H1 (cell line): ENCODE results near the gene ZNF860. TPM values are rescaled to one million over a fixed set of nuclear protein-coding genes. Genes with fewer than 3 reads are reported as not detected.

ENCODE experiments used
- CTCF ChIA-PET: fragments of 300-600 bp; sonication (Branson Sonifier 250); formaldehyde crosslinking; loops from one replicate; lab custom pipeline; 2021; ENCODE audit not compliant: partially characterized antibody; lab: Charles Lee
- POLR2A ChIA-PET: fragments of 300-600 bp; sonication (Branson Sonifier 250); formaldehyde crosslinking; loops from one replicate; lab custom pipeline; 2021; ENCODE audit warnings: inconsistent platforms; ENCODE audit not compliant: partially characterized antibody; lab: Charles Lee
- DNase-seq, 2 experiments: peaks; one replicate each; pipeline versions ENCODE4 v3.0.0 to v3.0.0-alpha.2; 2010 to 2022; ENCODE audit warnings: low spot score in 2 of 2, low read depth in 1 of 2, mixed read lengths in 1 of 2
- FAIRE-seq: peaks from 2 replicates; lab custom pipeline; 2011; peaks lifted over from hg19 to GRCh38; lab: Jason Lieb, UNC
- H2AFZ ChIP-seq: 2 replicates; pipeline ENCODE4 v1.8.1; 2012; ENCODE audit warnings: low read length, inconsistent platforms
- H2AK5ac ChIP-seq: 2 replicates; pipeline ENCODE4 v1.6.1; 2013; ENCODE audit warnings: low read depth, low read length
- H2BK120ac ChIP-seq: replicated peaks from 2 replicates; pipeline ENCODE3; 2013; ENCODE audit warnings: low read depth, low read length, inconsistent platforms
- H2BK12ac ChIP-seq: 2 replicates; pipeline ENCODE4 v1.6.1; 2013; ENCODE audit warnings: low read depth, low read length
- H2BK15ac ChIP-seq: 2 replicates; pipeline ENCODE4 v1.6.1; 2013; ENCODE audit warnings: low read length
- H2BK20ac ChIP-seq: 2 replicates; pipeline ENCODE4 v1.6.1; 2013; ENCODE audit warnings: low read length
- H2BK5ac ChIP-seq: 2 replicates; pipeline ENCODE4 v1.6.1; 2013; ENCODE audit warnings: low read depth, low read length
- H3K14ac ChIP-seq: 2 replicates; pipeline ENCODE4 v1.6.1; 2013; ENCODE audit warnings: inconsistent platforms; ENCODE audit not compliant: insufficient read length
- H3K18ac ChIP-seq: 2 replicates; pipeline ENCODE4 v1.6.1; 2013; ENCODE audit warnings: low read length; ENCODE audit errors: extremely low read depth
- H3K23ac ChIP-seq: 2 replicates; pipeline ENCODE4 v1.6.1; 2013; ENCODE audit warnings: inconsistent platforms; ENCODE audit not compliant: insufficient read length
- H3K23me2 ChIP-seq: 2 replicates; pipeline ENCODE4 v1.6.1; 2013; ENCODE audit warnings: low read depth, low read length
- H3K27ac ChIP-seq: 2 replicates; pipeline ENCODE4 v1.6.1; 2011; ENCODE audit warnings: low read depth, low read length, inconsistent platforms
- H3K27me3 ChIP-seq, 4 experiments: replicated peaks in 1 of 4; 1 replicate in 1 of 4; 2 replicates in 3 of 4; pipeline versions ENCODE4 v1.6.1 to v1.8.1; 2011 to 2013; ENCODE audit warnings: low read length in 3 of 4, mild to moderate bottlenecking in 3 of 4, inconsistent platforms in 2 of 4, mixed read lengths in 2 of 4, moderate library complexity in 1 of 4; ENCODE audit not compliant: control insufficient read depth in 3 of 4, insufficient read depth in 3 of 4; ENCODE audit errors: extremely low read depth in 1 of 4
- H3K36me3 ChIP-seq, 4 experiments: 2 replicates each; pipeline versions ENCODE4 v1.6.1 to v1.8.1; 2011 to 2013; ENCODE audit warnings: mild to moderate bottlenecking in 4 of 4, low read length in 3 of 4, moderate library complexity in 2 of 4, control low read depth in 1 of 4, inconsistent platforms in 1 of 4; ENCODE audit not compliant: insufficient read depth in 4 of 4, control insufficient read depth in 2 of 4
- H3K4ac ChIP-seq: replicated peaks from 2 replicates; pipeline ENCODE3; 2013; ENCODE audit warnings: low read length, low read depth, mixed read lengths, inconsistent platforms; ENCODE audit not compliant: insufficient read length
- H3K4me1 ChIP-seq, 4 experiments: replicated peaks in 1 of 4; 1 replicate in 1 of 4; 2 replicates in 3 of 4; pipeline versions ENCODE4 v1.6.1 to v1.8.1; 2011 to 2013; ENCODE audit warnings: low read length in 3 of 4, inconsistent platforms in 2 of 4, mixed read lengths in 1 of 4; ENCODE audit not compliant: insufficient read depth in 4 of 4, control insufficient read depth in 3 of 4
- H3K4me2 ChIP-seq, 2 experiments: 2 replicates each; pipeline versions ENCODE4 v1.6.1 to v1.8.1; 2011 to 2013; ENCODE audit warnings: low read depth in 2 of 2, low read length in 2 of 2, control low read depth in 1 of 2, inconsistent platforms in 1 of 2, mild to moderate bottlenecking in 1 of 2; ENCODE audit not compliant: insufficient read depth in 1 of 2
- H3K4me3 ChIP-seq, 4 experiments: fragments of 200-600, 300-600 bp in 1 of 4; sonication (generic), shearing (Covaris generic), sonication (Bioruptor Twin) in 1 of 4; 2 replicates each; pipeline versions ENCODE4 v1.5.1 to v1.8.1; 2011 to 2016; ENCODE audit warnings: low read length in 4 of 4, low read depth in 3 of 4, control low read depth in 2 of 4, inconsistent platforms in 2 of 4, mild to moderate bottlenecking in 2 of 4, mixed read lengths in 1 of 4, moderate library complexity in 1 of 4; ENCODE audit not compliant: insufficient read depth in 2 of 4; ENCODE audit errors: extremely low read depth in 1 of 4
- H3K56ac ChIP-seq: replicated peaks from 2 replicates; pipeline ENCODE3; 2013; ENCODE audit warnings: low read depth, mild to moderate bottlenecking, mixed read lengths, low read length, inconsistent platforms; ENCODE audit not compliant: insufficient read length
- H3K79me1 ChIP-seq: 2 replicates; pipeline ENCODE4 v1.6.1; 2013; ENCODE audit warnings: low read depth, low read length, control low read depth
- H3K79me2 ChIP-seq, 2 experiments: 2 replicates each; pipeline versions ENCODE4 v1.6.1 to v1.8.1; 2012 to 2013; ENCODE audit warnings: low read length in 2 of 2, mild to moderate bottlenecking in 2 of 2, inconsistent platforms in 1 of 2; ENCODE audit not compliant: insufficient read depth in 2 of 2, control insufficient read depth in 1 of 2
- H3K9ac ChIP-seq, 4 experiments: replicated peaks in 1 of 4; 1 replicate in 1 of 4; 2 replicates in 3 of 4; pipeline versions ENCODE4 v1.6.1 to v1.8.1; 2011 to 2013; ENCODE audit warnings: low read depth in 3 of 4, low read length in 3 of 4, control low read depth in 2 of 4, mild to moderate bottlenecking in 2 of 4, moderate library complexity in 2 of 4, inconsistent platforms in 1 of 4; ENCODE audit errors: extremely low read depth in 1 of 4
- H3K9me3 ChIP-seq, 2 experiments: 2 replicates each; pipeline versions ENCODE4 v1.6.1 to v1.8.1; 2012 to 2013; ENCODE audit warnings: mild to moderate bottlenecking in 2 of 2, moderate library complexity in 2 of 2, control low read depth in 1 of 2, inconsistent platforms in 1 of 2, low read depth in 1 of 2, low read length in 1 of 2, mixed read lengths in 1 of 2; ENCODE audit not compliant: insufficient read depth in 2 of 2
- H4K20me1 ChIP-seq, 2 experiments: replicated peaks in 1 of 2; 2 replicates each; pipeline versions ENCODE3 to v1.8.1; 2011 to 2013; ENCODE audit warnings: inconsistent platforms in 2 of 2, low read length in 2 of 2, mild to moderate bottlenecking in 1 of 2; ENCODE audit not compliant: insufficient read depth in 2 of 2, control insufficient read depth in 1 of 2
- H4K5ac ChIP-seq: 2 replicates; pipeline ENCODE4 v1.6.1; 2013; ENCODE audit warnings: low read length, low read depth, mixed read lengths, inconsistent platforms; ENCODE audit not compliant: insufficient read length
- H4K8ac ChIP-seq: 2 replicates; pipeline ENCODE4 v1.8.0; 2013; ENCODE audit warnings: mild to moderate bottlenecking, moderate library complexity, low read length, inconsistent platforms; ENCODE audit not compliant: insufficient read depth; ENCODE audit errors: extremely low read depth
- H4K91ac ChIP-seq: replicated peaks from 2 replicates; pipeline ENCODE3; 2013; ENCODE audit warnings: low read length, mixed read lengths, inconsistent platforms; ENCODE audit not compliant: insufficient read length
- BRCA1 ChIP-seq: IDR thresholded peaks from 2 replicates; pipeline ENCODE4 v1.6.1; 2012; ENCODE audit warnings: low read depth, low read length, improper control_type of control experiment
- CEBPB ChIP-seq: IDR thresholded peaks from 2 replicates; pipeline ENCODE4 v1.6.1; 2012; ENCODE audit warnings: low read depth, low read length
- CTBP2 ChIP-seq: IDR thresholded peaks from 2 replicates; pipeline ENCODE4 v1.7.0; 2011; ENCODE audit warnings: borderline replicate concordance, mild to moderate bottlenecking, moderate library complexity, mixed read lengths, low read length; ENCODE audit not compliant: insufficient read depth, insufficient read length
- GABPA ChIP-seq: IDR thresholded peaks from 2 replicates; pipeline ENCODE4 v1.6.1; 2011; ENCODE audit warnings: mild to moderate bottlenecking, low read length, moderate library complexity, borderline replicate concordance; ENCODE audit not compliant: insufficient read depth
- HDAC6 ChIP-seq: IDR thresholded peaks from one replicate; pipeline ENCODE4 v1.7.1; 2012; ENCODE audit warnings: low read depth, mild to moderate bottlenecking, inconsistent platforms, low read length, moderate library complexity
- JUND ChIP-seq: IDR thresholded peaks from 2 replicates; pipeline ENCODE4 v1.6.1; 2011; ENCODE audit warnings: mild to moderate bottlenecking, improper control_type of control experiment, low read length
- NANOG ChIP-seq: IDR thresholded peaks from 2 replicates; pipeline ENCODE4 v1.6.1; 2011; ENCODE audit warnings: low read length, low read depth, mild to moderate bottlenecking, inconsistent platforms; ENCODE audit not compliant: insufficient read depth, poor library complexity, severe bottlenecking
- PHF8 ChIP-seq: fragments of 200-600 bp; sonication (generic); conservative IDR thresholded peaks from 2 replicates; pipeline ENCODE4 v1.7.1; 2012; ENCODE audit warnings: low read depth, mild to moderate bottlenecking, inconsistent platforms, low read length, moderate library complexity
- POLR2AphosphoS5 ChIP-seq: IDR thresholded peaks from 2 replicates; pipeline ENCODE4 v1.6.1; 2011; ENCODE audit warnings: low read depth, low read length
- RFX5 ChIP-seq: IDR thresholded peaks from 2 replicates; pipeline ENCODE4 v1.6.1; 2011; ENCODE audit warnings: low read depth, low read length, improper control_type of control experiment, borderline replicate concordance
- SP1 ChIP-seq: IDR thresholded peaks from 2 replicates; pipeline ENCODE4 v1.6.1; 2011; ENCODE audit warnings: low read depth, low read length
- SP4 ChIP-seq: IDR thresholded peaks from 2 replicates; pipeline ENCODE4 v1.6.1; 2012; ENCODE audit warnings: low read length, inconsistent platforms
- TAF7 ChIP-seq: optimal IDR thresholded peaks from 2 replicates; pipeline ENCODE3; 2011; ENCODE audit warnings: low read depth, mild to moderate bottlenecking, inconsistent platforms, low read length, moderate library complexity, borderline replicate concordance
- TEAD4 ChIP-seq: IDR thresholded peaks from 2 replicates; pipeline ENCODE4 v1.6.1; 2012; ENCODE audit warnings: low read depth, low read length, inconsistent platforms, mixed read lengths
- WGBS, 2 experiments: shearing (Covaris generic) in 1 of 2; methylation state at CpG; one replicate each; pipeline versions ENCODE4 v1.1.6 to v1.1.7; 2013 to 2015; ENCODE audit warnings: low lambda C conversion rate in 2 of 2, mixed read lengths in 2 of 2, inconsistent platforms in 1 of 2, low coverage in 1 of 2, missing lambda C conversion rate in 1 of 2; ENCODE audit not compliant: insufficient replicate concordance in 2 of 2, insufficient coverage in 1 of 2, insufficient read length in 1 of 2; ENCODE audit errors: extremely low coverage in 1 of 2, missing lambda C conversion rate in 1 of 2; 5-methylcytosine and 5-hydroxymethylcytosine counted together
- polyA plus RNA-seq, 7 experiments: library from polyadenylated mRNA; depleted of rRNA in 3 of 7; stranded (reverse) in 5 of 7; unstranded in 2 of 7; fragments of >200 nt in 5 of 7; fragments of 200-250 nt in 2 of 7; gene quantifications; 1 replicate in 5 of 7; 2 replicates in 1 of 7; 4 replicates in 1 of 7; pipeline versions ENCODE4 v1.2.1 to v1.2.3, GENCODE V29; 2011 to 2013; ENCODE audit warnings: missing spikeins in 2 of 7, mixed read lengths in 2 of 7
- total RNA-seq: library from RNA; stranded (reverse); fragmentation: NEBNext Ultra II Directional; extraction: Animal tissue kit (Norgen Biotek cat#: 25700); gene quantifications from 2 replicates; pipeline ENCODE4 v1.2.1, GENCODE V29; 2021
- TF ChIP-seq, protein P1 (sequence below): IDR thresholded peaks from 2 replicates; pipeline ENCODE4 v1.6.1; 2011; ENCODE audit warnings: low read depth, mild to moderate bottlenecking, low read length; ENCODE audit not compliant: insufficient read depth

The ZNF860 gene
- total and polyA plus RNA-seq, 2 of the 8 experiments (the other 6 are each of a cell fraction or from before 2014, with no cell fraction given) = 3.2 to 8.6 TPM

DNA sequence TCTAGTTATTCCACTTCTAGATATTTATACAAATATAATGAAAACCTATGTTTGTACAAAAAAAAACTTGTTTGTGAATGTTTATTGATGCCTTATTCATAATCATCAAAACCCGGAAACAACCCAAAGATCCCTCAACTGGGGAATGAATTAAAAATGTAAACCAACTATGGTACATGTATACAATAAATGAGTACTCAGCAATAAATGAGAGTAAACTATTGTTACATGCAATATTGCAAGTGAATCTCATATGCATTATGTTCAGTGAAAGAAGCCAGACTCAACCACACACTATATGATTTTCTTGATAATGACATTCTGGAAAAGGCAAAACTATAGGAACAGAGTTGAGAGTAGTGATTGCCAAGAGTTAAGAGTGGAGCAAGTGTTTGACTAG is 12.3 kb downstream of the ZNF860 start:
- Histone ChIP-seq H3K27me3 (no peaks in the 10 kb centered on the region), H4K20me1 (no peaks in the 10 kb centered on the region), H3K9ac (no peak overlapping the region), H3K4me2 (no peak overlapping the region), H3K4me3 (no peak overlapping the region), H2BK12ac (no peak overlapping the region), H2BK20ac (no peak overlapping the region), H2AFZ (no peak overlapping the region), H2BK5ac (no peak overlapping the region), H3K36me3 (peaks cover 0 to 8% (median 4%) of the 10 kb centered on the region in 4 experiments; a peak in 5 of 8 replicates), H4K91ac (no peak overlapping the region), H3K23ac (no peak overlapping the region), H3K4ac (no peak overlapping the region), H2BK120ac (no peak overlapping the region), H3K79me1 (no peaks in the 10 kb centered on the region), H3K23me2 (no peaks in the 10 kb centered on the region), H4K5ac (no peak overlapping the region), H3K18ac (no peak overlapping the region), H3K9me3 (peaks cover 16 to 20% of the 10 kb centered on the region in 2 experiments), H2AK5ac (no peak overlapping the region), H3K56ac (no peak overlapping the region), H3K4me1 (no peaks in the 10 kb centered on the region), H2BK15ac (no peak overlapping the region), H3K79me2 (no peaks in the 10 kb centered on the region), H4K8ac (no peak overlapping the region), H3K27ac (no peak overlapping the region), H3K14ac (no peak overlapping the region)
- DNase-seq = no peak
- WGBS, 2 experiments = 100% methylated on average over 1 of the region's 1 CpG; no CpG with 5 or more reads in 1 of the 2 experiments
- POLR2A ChIA-PET = no interaction called here
- no peak for FAIRE-seq
- CTCF ChIA-PET = no interaction called here
- TF ChIP-seq POLR2AphosphoS5 = no peak
- TF ChIP-seq CEBPB = no peak
- no peak for TF ChIP-seq NANOG
- no peak for TF ChIP-seq SP4
- TF ChIP-seq TEAD4 = no peak
- no peak for TF ChIP-seq PHF8
- TF ChIP-seq SP1 = no peak
- no peak for TF ChIP-seq CTBP2
- TF ChIP-seq, protein P1, sequence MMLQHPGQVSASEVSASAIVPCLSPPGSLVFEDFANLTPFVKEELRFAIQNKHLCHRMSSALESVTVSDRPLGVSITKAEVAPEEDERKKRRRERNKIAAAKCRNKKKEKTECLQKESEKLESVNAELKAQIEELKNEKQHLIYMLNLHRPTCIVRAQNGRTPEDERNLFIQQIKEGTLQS = no peak
- TF ChIP-seq HDAC6 = no peak
- TF ChIP-seq RFX5 = no peak
- TF ChIP-seq JUND = no peak
- TF ChIP-seq TAF7 = no peak
- no peak for TF ChIP-seq GABPA
- no peak for TF ChIP-seq BRCA1
